ENCODE measurements around the gene AKAP7.
A peak's percentile ranks its signal among the peaks of the same experiment; 100 is the strongest.

Gene AKAP7

GRCh38 chr6:131134980-131135243 is 355 bp upstream of the AKAP7 start:
- DNase-seq: no peak

- DNase-seq: peak; percentile 48
These were observed 937 bp downstream of the AKAP7 start for GRCh38 chr6:131136021-131136786.

GRCh38 chr6:131139599-131139998 is 4.3 kb downstream of the AKAP7 start:
- DNase-seq: no peak

GRCh38 chr6:131143319-131143718 is 8.1 kb downstream of the AKAP7 start:
- DNase-seq: no peak

DNA sequence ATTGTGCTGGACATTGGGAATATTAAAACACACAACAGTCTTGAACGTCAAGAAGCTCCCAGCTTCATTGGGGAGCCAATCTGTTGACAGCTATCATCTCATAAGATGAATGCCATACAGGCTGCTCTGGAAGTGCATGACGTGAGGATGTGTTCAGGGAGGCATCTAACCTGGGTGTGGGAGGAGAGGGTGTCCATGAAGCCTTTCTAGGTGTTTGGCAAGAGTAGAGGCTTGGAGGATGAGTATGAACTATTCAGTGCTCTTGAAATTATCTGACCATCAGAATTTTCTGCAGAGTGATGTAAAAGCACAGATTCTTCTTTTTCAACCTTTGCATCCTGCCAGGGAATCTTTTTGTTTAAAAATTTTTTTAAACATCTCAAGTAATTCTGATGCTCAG is 11.6 kb downstream of the AKAP7 start:
- DNase-seq: no peak

GRCh38 chr6:131156411-131156810 is 21.1 kb downstream of the AKAP7 start:
- no peak for DNase-seq

DNA sequence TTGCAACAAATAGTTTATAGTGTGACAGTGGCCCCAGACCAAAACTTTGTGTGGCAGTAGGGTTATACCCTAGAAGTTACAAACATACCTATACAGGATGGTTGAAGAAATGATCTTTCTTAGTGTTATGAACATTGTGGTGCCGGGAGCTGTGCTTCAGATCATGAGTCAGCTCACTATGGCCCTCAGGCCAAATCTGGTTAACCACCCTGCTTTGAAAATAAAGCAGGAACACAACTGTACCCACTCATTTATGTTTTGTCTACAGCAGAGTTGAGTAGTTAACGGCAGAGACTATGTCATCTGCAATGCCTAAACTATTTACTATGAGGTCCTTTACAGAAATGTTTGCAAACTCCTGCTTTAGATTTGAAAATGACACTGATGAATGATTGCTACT is 24.3 kb downstream of the AKAP7 start:
- DNase-seq: no peak

GRCh38 chr6:131160254-131160758 is 25.0 kb downstream of the AKAP7 start:
- no peak for DNase-seq

- DNase-seq: no peak
These were observed 26.7 kb downstream of the AKAP7 start for GRCh38 chr6:131161987-131162386.

- no peak for DNase-seq
These were observed 28.6 kb downstream of the AKAP7 start for GRCh38 chr6:131163886-131164285.

GRCh38 chr6:131164506-131164905 is 29.2 kb downstream of the AKAP7 start:
- DNase-seq: no peak

DNA sequence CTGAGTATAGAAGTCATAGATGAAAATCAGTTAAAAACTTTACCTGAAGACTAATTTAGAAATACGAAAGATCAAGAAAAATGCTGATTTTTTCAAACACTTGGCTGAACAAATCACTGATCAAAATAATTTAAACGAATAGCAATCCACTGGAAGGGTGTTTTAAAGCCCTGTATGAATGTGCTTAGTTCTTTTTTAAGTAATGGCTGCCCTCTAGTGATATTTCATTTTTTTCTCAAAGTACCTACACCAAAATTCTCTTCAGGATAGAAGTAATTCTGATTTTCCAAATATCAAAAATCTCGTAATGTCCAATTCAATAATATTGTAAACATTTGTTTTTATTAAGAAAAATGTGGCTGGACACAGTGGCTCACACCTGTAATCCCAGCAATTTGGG is 32.5 kb downstream of the AKAP7 start:
- no peak for DNase-seq

- DNase-seq: no peak
These were observed 34.3 kb downstream of the AKAP7 start for GRCh38 chr6:131169613-131170012.

- no peak for DNase-seq
These were observed 37.0 kb downstream of the AKAP7 start for GRCh38 chr6:131172222-131172621.

- DNase-seq: no peak
These were observed 38.4 kb downstream of the AKAP7 start for GRCh38 chr6:131173680-131174079.

DNA sequence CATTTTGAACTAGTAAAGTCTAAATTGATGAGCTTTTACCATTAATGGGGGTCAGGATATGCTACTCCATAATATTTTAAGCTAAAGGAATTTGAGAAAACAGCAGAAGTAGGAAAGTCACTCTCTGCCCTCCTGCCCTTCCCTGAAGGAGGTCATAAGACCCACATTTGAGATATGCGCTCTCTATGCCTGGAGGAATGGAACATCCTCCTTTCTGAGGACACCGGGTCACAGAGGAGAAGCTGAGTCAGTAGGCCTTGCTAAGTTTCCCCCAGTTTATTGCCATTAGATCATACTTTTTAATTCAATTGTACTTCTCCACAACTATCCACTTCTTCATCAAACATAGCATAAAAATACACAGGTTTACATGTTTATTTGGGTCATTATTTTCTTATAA is 40.3 kb downstream of the AKAP7 start:
- no peak for DNase-seq

- DNase-seq: no peak
These were observed 42.7 kb downstream of the AKAP7 start for GRCh38 chr6:131177996-131178395.

DNA sequence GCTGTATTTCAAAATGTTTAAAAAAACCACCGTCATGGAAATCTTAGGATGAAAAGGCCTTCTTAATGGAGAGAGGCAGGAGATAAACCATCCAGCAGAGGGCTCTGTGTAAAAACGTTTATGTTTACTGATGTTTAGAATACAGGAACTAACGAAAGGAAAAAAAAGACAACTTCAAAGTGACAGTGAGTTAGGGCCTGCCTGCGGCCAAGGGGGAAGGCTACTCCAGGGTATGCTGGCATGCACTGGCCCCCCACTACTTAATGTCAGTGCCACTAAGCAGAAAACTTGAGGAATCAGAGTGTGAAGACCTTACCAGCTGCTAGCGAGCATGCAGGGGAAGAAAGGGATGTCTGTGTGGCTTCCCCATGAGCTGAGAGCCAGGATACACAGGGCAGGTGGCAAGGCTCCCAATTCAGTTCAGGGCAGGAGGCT is 47.7 kb downstream of the AKAP7 start:
- peak; percentile 59 for DNase-seq

- no peak for DNase-seq
These were observed 48.3 kb downstream of the AKAP7 start for GRCh38 chr6:131183427-131184095.

GRCh38 chr6:131191590-131191989 is 56.3 kb downstream of the AKAP7 start:
- DNase-seq: no peak

DNA sequence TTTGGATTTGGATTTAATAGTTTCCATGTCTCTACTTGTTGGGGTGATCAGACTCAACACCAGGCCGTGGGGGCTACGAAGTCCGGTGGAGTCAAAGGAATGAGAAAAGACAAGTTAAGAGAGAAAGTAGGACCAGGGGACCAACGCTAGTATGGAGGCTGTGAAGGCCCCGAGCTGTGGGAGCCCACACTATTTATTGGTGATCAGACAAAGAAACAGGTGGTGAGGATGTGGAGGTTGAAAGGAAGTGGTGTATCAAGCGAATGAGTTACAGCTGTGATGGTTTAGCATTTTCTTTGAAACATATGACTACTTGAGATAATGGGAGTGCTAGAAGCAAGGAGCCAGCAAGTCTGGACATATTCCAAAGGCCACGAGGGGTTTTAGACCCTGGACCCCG is 62.4 kb downstream of the AKAP7 start:
- DNase-seq: no peak

DNA sequence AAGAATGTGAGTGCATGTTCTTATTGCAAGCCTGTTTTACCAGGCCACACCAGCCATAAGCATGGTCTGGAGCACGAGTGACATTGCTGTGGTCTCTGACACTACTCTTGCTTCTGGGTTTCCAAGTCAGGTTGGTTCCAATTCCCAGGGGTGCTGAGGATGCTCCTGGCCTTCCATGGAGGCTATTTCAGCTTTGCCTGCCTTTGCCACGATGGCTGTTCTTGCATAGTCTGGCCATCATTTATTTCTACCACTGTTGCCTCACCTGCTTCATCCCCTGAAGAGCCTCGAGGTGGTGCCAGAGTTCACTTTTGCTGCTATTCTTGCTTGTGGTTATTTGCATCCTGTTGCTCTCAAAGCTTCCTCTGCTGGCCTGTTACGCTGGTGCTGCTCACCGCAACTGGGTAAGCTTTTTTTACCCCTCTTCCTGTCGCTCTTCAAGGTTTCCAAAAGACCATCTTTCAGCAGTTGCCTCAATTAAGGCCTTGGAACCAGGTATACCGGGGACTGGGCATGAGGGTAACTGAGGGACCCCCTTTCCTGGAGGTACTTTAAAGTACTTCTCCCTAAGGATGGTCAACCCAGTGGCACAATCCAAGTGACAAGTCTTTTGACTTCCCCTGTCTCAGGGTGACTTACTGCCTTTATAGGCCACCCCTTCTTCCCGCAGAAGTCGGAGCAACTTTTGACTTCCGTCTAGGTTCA is 64.5 kb downstream of the AKAP7 start:
- peak; percentile 77 for DNase-seq

GRCh38 chr6:131205481-131206244 is 70.4 kb downstream of the AKAP7 start:
- no peak for DNase-seq
